Right ventricle myocardium inferior (tissue), 1 donor: ENCODE results near the gene RNF112. TPM values are rescaled to one million over a fixed set of nuclear protein-coding genes. Genes with fewer than 3 reads are reported as not detected.

Experiments used
- ATAC-seq: fragments of 200-7000 bp; cut with Tn5 transposase; one replicate; pipeline ENCODE4 v1.9.1; 2020; ENCODE audit warnings: mild to moderate bottlenecking, moderate library complexity
- DNase-seq: peaks from one replicate; pipeline ENCODE4 v3.0.0; 2021; ENCODE audit errors: missing footprints
- intact Hi-C: fragments of 100-400 bp; cut with DNase I; formaldehyde crosslinking; loops from one replicate; pipeline ENCODE4 v1.11.0; 2022
- total RNA-seq: library from RNA; stranded (reverse); fragmentation: NEBNext Ultra II Directional; extraction: Animal tissue kit (Norgen Biotek cat#: 25700); gene quantifications from one replicate; pipeline ENCODE4 v1.2.1, GENCODE V29; 2021
- donor health status: DM: no; HTN: yes; CAD: no; lungs with severe emphysema.

Gene RNF112
- total RNA-seq, 1 donor from 2014 or later, result 3.5 TPM

- intact Hi-C loops, result no loop called here
- ATAC-seq (no peak), DNase-seq (no peak)
These were observed 38.6 kb upstream of the RNF112 start for GRCh38 chr17:19372439-19372838.

GRCh38 chr17:19372866-19373504 is 38.0 kb upstream of the RNF112 start:
- DNase-seq (no peak), ATAC-seq (no peak)
- intact Hi-C loops, result no loop called here

GRCh38 chr17:19374136-19374535 is 36.9 kb upstream of the RNF112 start:
- ATAC-seq (no peak), DNase-seq (no peak)
- intact Hi-C loops, result no loop called here

GRCh38 chr17:19375732-19376131 is 35.3 kb upstream of the RNF112 start:
- intact Hi-C loops, result loop anchor here (5.0 kb wide), 1 partner anchor 272 kb away; the partner anchor contains the start of gene ALDH3A2
- DNase-seq (no peak), ATAC-seq (no peak)

GRCh38 chr17:19376811-19377210 is 34.2 kb upstream of the RNF112 start:
- ATAC-seq, result no peak
- no peak for DNase-seq
- intact Hi-C loops, result loop anchor here (5.0 kb wide), 1 partner anchor 270 kb away; the partner anchor contains the start of gene ALDH3A2

- DNase-seq (peak; percentile 100), ATAC-seq (peak; percentile 98)
- intact Hi-C loops, result loop anchor here (5.0 kb wide), 1 partner anchor 269 kb away; the partner anchor contains the start of gene ALDH3A2
These were observed 33.2 kb upstream of the RNF112 start for GRCh38 chr17:19377602-19378415.

- intact Hi-C loops, result loop anchor here (5.0 kb wide), 1 partner anchor 269 kb away; the partner anchor contains the start of gene ALDH3A2
- DNase-seq, result no peak
- no peak for ATAC-seq
These were observed 32.3 kb upstream of the RNF112 start, which contains the start of gene MAPK7 for GRCh38 chr17:19378416-19379360. TSS of gene MAPK7 (plus strand) at chr17:19378498. CDS start at chr17:19378901, 403 bp downstream.

GRCh38 chr17:19379361-19380065 is 31.5 kb upstream of the RNF112 start:
- no peak for DNase-seq
- no peak for ATAC-seq
- intact Hi-C loops, result loop anchor here (5.0 kb wide), 1 partner anchor 268 kb away; the partner anchor contains the start of gene ALDH3A2

- DNase-seq (no peak), ATAC-seq (no peak)
- intact Hi-C loops, result no loop called here
These were observed 30.3 kb upstream of the RNF112 start for GRCh38 chr17:19380481-19381301.

- DNase-seq (no peak), ATAC-seq (no peak)
- intact Hi-C loops, result no loop called here
These were observed 29.7 kb upstream of the RNF112 start for GRCh38 chr17:19381361-19381740.

GRCh38 chr17:19381741-19382444 is 29.1 kb upstream of the RNF112 start:
- no peak for DNase-seq
- intact Hi-C loops, result no loop called here

GRCh38 chr17:19382531-19383444 is 28.2 kb upstream of the RNF112 start:
- intact Hi-C loops, result no loop called here
- ATAC-seq (no peak), DNase-seq (no peak)

More at GRCh38 chr17:19381741-19382444, 29.1 kb upstream of the RNF112 start:
- ATAC-seq, result no peak

GRCh38 chr17:19383681-19384470 is 27.2 kb upstream of the RNF112 start:
- DNase-seq, result peak; percentile 72
- ATAC-seq, result peak; percentile 16
- intact Hi-C loops, result no loop called here

GRCh38 chr17:19384723-19385391 is 26.2 kb upstream of the RNF112 start:
- intact Hi-C loops, result no loop called here
- ATAC-seq (peak; percentile 68), DNase-seq (peak; percentile 92)
